ENCODE data around the gene TCERG1L. TPM values are rescaled to one million over a fixed set of nuclear protein-coding genes. Genes with fewer than 3 reads are reported as not detected.

Gene TCERG1L
- polyA plus RNA-seq, 3 donors = not detected

DNA sequence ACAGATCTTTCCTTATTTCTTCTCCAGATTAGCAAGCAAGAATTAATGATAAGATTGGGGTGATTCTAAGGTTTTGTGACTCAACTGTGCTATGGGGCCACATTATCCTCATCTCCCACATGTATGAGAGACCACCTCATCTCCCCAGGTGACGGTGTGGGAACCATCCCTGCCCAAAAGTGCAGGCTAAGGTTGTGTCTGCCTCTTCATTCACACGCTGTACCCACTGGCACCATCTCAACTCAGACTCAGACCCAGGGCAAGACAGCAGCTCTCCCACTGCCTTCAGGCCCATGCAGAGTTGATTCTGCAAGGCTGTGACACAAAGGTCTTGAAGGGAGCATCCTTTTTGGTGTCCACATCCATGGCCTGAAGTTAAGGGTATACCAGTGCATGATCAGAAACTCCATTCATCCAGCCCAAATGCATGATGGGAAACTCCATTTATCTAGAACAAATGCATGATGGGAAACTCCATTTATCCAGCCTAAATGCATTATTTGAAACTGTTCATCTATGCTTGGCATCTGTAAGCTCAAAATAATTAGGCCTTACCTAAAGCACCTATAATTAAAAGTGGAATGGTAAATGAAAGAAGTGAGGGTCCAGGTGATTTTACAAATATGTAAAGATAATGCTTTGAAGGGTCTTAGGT, 99.4 kb downstream of the TCERG1L start:
- no peaks in the 10 kb centered on the region for H3K36me3 Mint-ChIP-seq
- no peaks in the 10 kb centered on the region for H3K9me3 ChIP-seq (replicated peaks in 1 of 2; ENCODE audit: control insufficient read depth in 1 of 2, insufficient read depth in 1 of 2, low read length in 2 of 2)
- H3K4me3 Mint-ChIP-seq = no peak overlapping the region
- no peak for DNase-seq
- H3K27ac ChIP-seq (ENCODE audit: low read depth in 1 of 2, low read length in 2 of 2) = no peak overlapping the region
- peaks cover 1 to 3% (median 2%) of the 10 kb centered on the region in 3 donors for H3K27me3 Mint-ChIP-seq (ENCODE audit: low read depth in 3 of 3)
- no peaks in the 10 kb centered on the region for H3K4me1 Mint-ChIP-seq
- no peak for TF ChIP-seq CTCF (IDR thresholded peaks at IDR 0.05)
- H3K9me3 Mint-ChIP-seq = no peaks in the 10 kb centered on the region
- H3K27ac Mint-ChIP-seq = no peak overlapping the region
- no peak overlapping the region for H3K4me3 ChIP-seq (replicated peaks in 1 of 3; ENCODE audit: low read depth in 2 of 3, low read length in 3 of 3)
- no peaks in the 10 kb centered on the region for H4K20me1 ChIP-seq (ENCODE audit: insufficient read depth, low read length)
- no peaks in the 10 kb centered on the region for H3K4me1 ChIP-seq (ENCODE audit: control insufficient read depth in 1 of 2, insufficient read depth in 2 of 2, low read length in 2 of 2)
- intact Hi-C loops (cut with micrococcal nuclease) = no loop called here
- no peak overlapping the region for H3K4me2 ChIP-seq (replicated peaks; ENCODE audit: extremely low read depth, low read length, poor library complexity, severe bottlenecking)
- WGBS (ENCODE audit: insufficient coverage) = 90% methylated on average over 2 of the region's 2 CpGs
- H2AFZ ChIP-seq (ENCODE audit: insufficient read depth, low read depth, low read length, poor library complexity, severe bottlenecking) = no peak overlapping the region
- no peak overlapping the region for H3K9ac ChIP-seq (ENCODE audit: insufficient read depth, low read length, poor library complexity, severe bottlenecking)
- no peaks in the 10 kb centered on the region for H3K36me3 ChIP-seq (replicated peaks in 1 of 2; ENCODE audit: control insufficient read depth in 1 of 2, insufficient read depth in 2 of 2, low read length in 2 of 2)
- no peaks in the 10 kb centered on the region for H3K27me3 ChIP-seq (ENCODE audit: control insufficient read depth in 2 of 2, insufficient read depth in 2 of 2, low read length in 2 of 2)
- no peaks in the 10 kb centered on the region for H3K79me2 ChIP-seq (ENCODE audit: insufficient read depth, low read length)

- Mint-ChIP-seq H3K9me3 (no peaks in the 10 kb centered on the region), H3K27me3 (ENCODE audit: low read depth in 3 of 3) (peaks cover 1 to 2% (median 2%) of the 10 kb centered on the region in 3 donors), H3K36me3 (no peaks in the 10 kb centered on the region), H3K4me3 (no peak overlapping the region), H3K27ac (no peak overlapping the region), H3K4me1 (no peaks in the 10 kb centered on the region)
- Histone ChIP-seq H3K9ac (ENCODE audit: insufficient read depth, low read length, poor library complexity, severe bottlenecking) (no peak overlapping the region), H2AFZ (ENCODE audit: insufficient read depth, low read depth, low read length, poor library complexity, severe bottlenecking) (no peak overlapping the region), H3K4me2 (replicated peaks; ENCODE audit: extremely low read depth, low read length, poor library complexity, severe bottlenecking) (no peak overlapping the region), H3K79me2 (ENCODE audit: insufficient read depth, low read length) (no peaks in the 10 kb centered on the region), H3K4me3 (replicated peaks in 1 of 3; ENCODE audit: low read depth in 2 of 3, low read length in 3 of 3) (no peak overlapping the region), H3K36me3 (replicated peaks in 1 of 2; ENCODE audit: control insufficient read depth in 1 of 2, insufficient read depth in 2 of 2, low read length in 2 of 2) (no peaks in the 10 kb centered on the region), H3K9me3 (replicated peaks in 1 of 2; ENCODE audit: control insufficient read depth in 1 of 2, insufficient read depth in 1 of 2, low read length in 2 of 2) (no peaks in the 10 kb centered on the region), H3K27ac (ENCODE audit: low read depth in 1 of 2, low read length in 2 of 2) (no peak overlapping the region), H4K20me1 (ENCODE audit: insufficient read depth, low read length) (no peaks in the 10 kb centered on the region), H3K4me1 (ENCODE audit: control insufficient read depth in 1 of 2, insufficient read depth in 2 of 2, low read length in 2 of 2) (no peaks in the 10 kb centered on the region), H3K27me3 (ENCODE audit: control insufficient read depth in 2 of 2, insufficient read depth in 2 of 2, low read length in 2 of 2) (no peaks in the 10 kb centered on the region)
- DNase-seq = no peak
- WGBS (ENCODE audit: insufficient coverage) = 84% methylated on average over 2 of the region's 9 CpGs
- no peak for TF ChIP-seq CTCF (IDR thresholded peaks at IDR 0.05)
- intact Hi-C loops (cut with micrococcal nuclease) = no loop called here
Measured at GRCh38 chr10:131211559-131211958, 100.0 kb downstream of the TCERG1L start.
